ENCODE results near the gene ORAI3.

GRCh38 chr16:30918614-30919013, 30.3 kb upstream of the ORAI3 start:
- TF ChIP-seq CTCF (conservative IDR thresholded peaks at IDR 0.05; ENCODE audit: low read length): no peak
- TF ChIP-seq EZH2phosphoT487 (IDR thresholded peaks at IDR 0.05; ENCODE audit: borderline replicate concordance, low read depth, low read length): no peak
